GM12874 (cell line): ENCODE data around the gene KAT6B.

Experiments
- CTCF ChIP-seq: IDR thresholded peaks from 2 replicates; pipeline ENCODE4 v1.5.1; 2011; ENCODE audit warnings: low read depth, mild to moderate bottlenecking, control low read depth, low read length, moderate library complexity; ENCODE audit not compliant: insufficient read depth

KAT6B gene

GRCh38 chr10:74934100-74934812 is 107.9 kb downstream of the KAT6B start:
- TF ChIP-seq CTCF = no peak

DNA sequence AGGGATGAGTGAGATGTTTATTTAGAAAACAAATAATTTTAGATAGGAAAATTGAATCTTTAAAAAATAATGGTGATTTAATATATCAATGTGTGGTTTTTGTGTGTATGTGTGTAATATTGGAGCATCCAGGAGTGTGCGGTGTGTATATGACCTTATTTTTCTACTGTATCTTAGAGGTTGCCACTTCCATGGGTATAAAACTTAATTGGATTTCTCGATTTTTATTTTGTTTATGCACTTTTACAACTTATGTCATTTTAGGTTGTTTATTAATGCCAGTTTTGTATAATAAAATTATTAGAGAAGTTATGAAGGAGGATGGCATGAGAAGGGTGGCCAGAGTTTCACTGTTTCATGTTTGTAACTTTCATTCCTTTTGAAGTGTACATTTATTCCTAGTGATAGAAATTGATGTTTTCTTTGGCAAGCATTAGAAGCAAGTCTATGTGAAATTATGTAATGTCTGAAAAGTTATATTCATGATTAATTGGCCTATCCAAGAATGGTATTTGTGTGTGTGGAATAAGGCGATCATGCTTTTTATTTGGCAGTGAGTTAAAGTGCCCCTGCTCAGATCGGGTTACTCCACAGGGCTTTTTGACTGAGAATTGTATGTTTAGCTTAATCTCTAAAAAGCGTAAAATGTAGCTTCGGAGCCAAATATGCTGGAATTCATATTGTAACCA is 110.3 kb downstream of the KAT6B start:
- no peak for TF ChIP-seq CTCF

GRCh38 chr10:74937266-74937856 is 111.0 kb downstream of the KAT6B start:
- TF ChIP-seq CTCF = no peak

- TF ChIP-seq CTCF = no peak
Measured at GRCh38 chr10:74944205-74944604, 117.8 kb downstream of the KAT6B start.

DNA sequence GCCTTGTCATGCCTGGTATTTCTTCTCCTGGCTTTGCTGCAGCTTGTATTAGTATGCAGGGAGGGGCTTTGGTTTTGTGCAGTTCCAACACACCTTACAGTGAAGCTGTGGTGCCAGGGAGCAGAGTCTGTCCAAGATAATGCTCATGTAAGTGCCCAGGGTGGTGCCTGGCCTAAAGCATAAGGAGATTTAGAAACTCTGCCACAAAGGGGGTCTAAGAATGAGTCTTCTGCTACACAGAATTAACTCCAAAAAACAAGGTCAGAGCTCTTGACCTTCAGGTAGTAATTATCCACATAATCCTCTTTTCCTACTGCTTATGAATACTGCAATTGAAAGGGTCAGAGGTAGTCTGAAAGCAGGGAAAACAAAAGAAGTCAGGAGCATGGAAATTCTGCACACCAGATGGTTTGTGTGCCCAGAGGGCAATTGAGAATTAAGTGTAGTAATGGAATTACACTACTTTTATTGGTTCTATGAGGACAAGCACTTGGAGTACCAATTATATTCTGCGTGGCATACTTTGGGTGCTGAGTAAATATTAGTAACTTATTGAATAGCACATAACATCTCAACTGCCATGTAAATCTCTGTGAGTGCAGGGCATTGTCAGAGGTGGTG is 121.5 kb downstream of the KAT6B start:
- no peak for TF ChIP-seq CTCF

DNA sequence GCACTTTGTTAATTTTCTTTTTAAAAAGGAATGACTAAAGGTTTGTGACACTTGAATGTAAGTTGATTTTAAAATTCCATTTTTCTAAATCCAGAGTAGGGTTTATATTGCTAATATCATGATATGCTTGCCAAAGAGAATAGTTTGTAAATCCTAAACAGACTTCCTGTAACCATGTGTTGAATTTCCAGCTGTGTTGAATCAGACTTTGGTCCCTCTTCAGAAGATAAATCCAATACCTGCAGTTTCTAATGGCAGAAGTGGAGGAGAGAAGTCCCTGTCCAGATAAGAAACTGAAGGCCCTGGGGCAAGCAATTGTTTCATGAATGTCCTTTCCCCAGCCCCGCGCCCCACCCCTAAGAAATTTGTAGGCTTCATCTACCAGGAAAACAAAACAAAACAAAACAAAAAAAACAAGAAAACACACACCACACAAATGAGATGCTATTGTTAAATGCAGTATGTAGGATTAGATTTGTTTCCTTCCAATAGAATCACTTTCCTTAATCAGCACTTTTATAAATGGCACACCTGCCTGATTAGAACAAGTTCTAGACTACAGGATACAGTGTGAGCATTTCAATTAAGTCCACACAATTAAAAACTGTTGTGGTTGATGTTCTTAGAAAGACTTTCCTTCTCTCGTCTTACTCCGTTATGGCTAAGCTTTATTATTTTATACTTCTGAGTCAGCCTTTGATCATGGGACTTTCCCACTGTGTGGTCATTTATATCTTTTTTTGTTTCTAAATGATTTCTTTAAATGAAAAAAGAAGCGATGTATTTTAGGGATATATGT is 122.8 kb downstream of the KAT6B start:
- TF ChIP-seq CTCF = no peak
